Measurements from ENCODE around the gene SIM1. TPM values are rescaled to one million over a fixed set of nuclear protein-coding genes. Genes with fewer than 3 reads are reported as not detected.

SIM1 gene
- total and polyA plus RNA-seq, 2 of the 8 experiments (the other 6 are each of a cell fraction or from before 2014, with no cell fraction given): 0.02 to 0.39 TPM

DNA sequence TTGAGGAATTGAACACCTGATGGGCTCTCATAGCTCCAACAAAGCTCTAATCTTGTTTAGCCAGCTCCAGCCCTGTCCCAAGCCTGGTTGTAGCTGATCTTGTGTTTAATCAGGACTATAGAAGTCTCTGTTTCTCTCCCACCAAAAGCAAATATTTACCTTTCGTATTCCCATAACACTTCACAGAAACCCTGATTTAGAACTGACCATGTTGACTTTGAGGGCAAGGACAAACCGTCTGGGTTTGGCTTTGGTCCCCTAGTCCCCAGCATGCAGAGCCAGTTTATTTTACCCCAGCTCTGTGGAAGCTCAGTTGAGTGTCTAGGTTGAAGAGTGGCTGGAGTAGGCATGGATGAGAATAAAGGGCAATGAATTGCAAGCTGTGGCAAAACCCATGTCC is 18.0 kb upstream of the SIM1 start:
- no peaks in the 10 kb centered on the region for H3K23me2 ChIP-seq (ENCODE audit: low read depth, low read length)
- no peak overlapping the region for H2AK5ac ChIP-seq (ENCODE audit: low read depth, low read length)
- H3K79me1 ChIP-seq (ENCODE audit: low read depth, low read length): no peaks in the 10 kb centered on the region
- DNase-seq (ENCODE audit: low read depth in 1 of 2, low spot score in 2 of 2) (no peak), FAIRE-seq (no peak)
- WGBS, 2 experiments (ENCODE audit: extremely low coverage in 1 of 2, insufficient coverage in 1 of 2, insufficient read length in 1 of 2, insufficient replicate concordance in 2 of 2, low coverage in 1 of 2, low lambda C conversion rate in 2 of 2, missing lambda C conversion rate in 1 of 2): 80% methylated on average over 2 of the region's 2 CpGs; no CpG with 5 or more reads in 1 of the 2 experiments
- H3K9me3 ChIP-seq (ENCODE audit: insufficient read depth in 2 of 2, low read depth in 1 of 2, low read length in 1 of 2): no peaks in the 10 kb centered on the region
- H3K79me2 ChIP-seq (ENCODE audit: control insufficient read depth in 1 of 2, insufficient read depth in 2 of 2, low read length in 2 of 2): no peaks in the 10 kb centered on the region
- no peak overlapping the region for H3K4me2 ChIP-seq (ENCODE audit: insufficient read depth in 1 of 2, low read depth in 2 of 2, low read length in 2 of 2)
- H2BK120ac ChIP-seq (replicated peaks; ENCODE audit: low read depth, low read length): no peak overlapping the region
- no peak overlapping the region for H4K8ac ChIP-seq (ENCODE audit: extremely low read depth, insufficient read depth, low read length)
- H3K27me3 ChIP-seq (replicated peaks in 1 of 4; ENCODE audit: control insufficient read depth in 3 of 4, extremely low read depth in 1 of 4, insufficient read depth in 3 of 4, low read length in 3 of 4): no peaks in the 10 kb centered on the region
- no peak overlapping the region for H3K4ac ChIP-seq (replicated peaks; ENCODE audit: insufficient read length, low read depth, low read length)
- no peak overlapping the region for H3K14ac ChIP-seq (ENCODE audit: insufficient read length)
- no peak overlapping the region for H2AFZ ChIP-seq (ENCODE audit: low read length)
- H3K4me1 ChIP-seq (replicated peaks in 1 of 4; ENCODE audit: control insufficient read depth in 3 of 4, insufficient read depth in 4 of 4, low read length in 3 of 4): no peaks in the 10 kb centered on the region
- no peak overlapping the region for H3K27ac ChIP-seq (ENCODE audit: low read depth, low read length)
- ChIA-PET POLR2A (ENCODE audit: partially characterized antibody) (no interaction called here), CTCF (ENCODE audit: partially characterized antibody) (interaction anchor here (0.7 to 4.5 kb wide), 8 partner anchors 182 to 614 kb away, joined by 3 to 29 read pairs (median 4); no protein-coding TSS in a partner anchor)
- H2BK5ac ChIP-seq (ENCODE audit: low read depth, low read length): no peak overlapping the region
- no peak overlapping the region for H3K56ac ChIP-seq (replicated peaks; ENCODE audit: insufficient read length, low read depth, low read length)
- H3K23ac ChIP-seq (ENCODE audit: insufficient read length): no peak overlapping the region
- H4K5ac ChIP-seq (ENCODE audit: insufficient read length, low read depth, low read length): no peak overlapping the region
- H2BK15ac ChIP-seq (ENCODE audit: low read length): no peak overlapping the region
- H3K9ac ChIP-seq (replicated peaks in 1 of 4; ENCODE audit: extremely low read depth in 1 of 4, low read depth in 3 of 4, low read length in 3 of 4): no peak overlapping the region
- no peak overlapping the region for H2BK20ac ChIP-seq (ENCODE audit: low read length)
- H3K36me3 ChIP-seq (ENCODE audit: control insufficient read depth in 2 of 4, insufficient read depth in 4 of 4, low read length in 3 of 4): no peaks in the 10 kb centered on the region
- H2BK12ac ChIP-seq (ENCODE audit: low read depth, low read length): no peak overlapping the region
- no peaks in the 10 kb centered on the region for H4K20me1 ChIP-seq (replicated peaks in 1 of 2; ENCODE audit: control insufficient read depth in 1 of 2, insufficient read depth in 2 of 2, low read length in 2 of 2)
- no peak overlapping the region for H4K91ac ChIP-seq (replicated peaks; ENCODE audit: insufficient read length, low read length)
- no peak overlapping the region for H3K18ac ChIP-seq (ENCODE audit: extremely low read depth, low read length)
- no peak overlapping the region for H3K4me3 ChIP-seq (ENCODE audit: extremely low read depth in 1 of 4, insufficient read depth in 2 of 4, low read depth in 3 of 4, low read length in 4 of 4)
- TF ChIP-seq JUND (IDR thresholded peaks at IDR 0.05; ENCODE audit: low read length): no peak
- no peak for TF ChIP-seq RFX5 (IDR thresholded peaks at IDR 0.05; ENCODE audit: borderline replicate concordance, low read depth, low read length)
- no peak for TF ChIP-seq CHD2 (IDR thresholded peaks at IDR 0.05; ENCODE audit: low read length)
- no peak for TF ChIP-seq KDM1A (IDR thresholded peaks at IDR 0.05; ENCODE audit: borderline replicate concordance, low read length)
- no peak for TF ChIP-seq RAD21 (IDR thresholded peaks at IDR 0.05 in 1 of 2, conservative IDR thresholded peaks at IDR 0.05 in 1 of 2; ENCODE audit: low read depth in 2 of 2, low read length in 2 of 2)
- no peak for TF ChIP-seq CHD1 (IDR thresholded peaks at IDR 0.05; ENCODE audit: low read depth, low read length)
- TF ChIP-seq, protein P1, sequence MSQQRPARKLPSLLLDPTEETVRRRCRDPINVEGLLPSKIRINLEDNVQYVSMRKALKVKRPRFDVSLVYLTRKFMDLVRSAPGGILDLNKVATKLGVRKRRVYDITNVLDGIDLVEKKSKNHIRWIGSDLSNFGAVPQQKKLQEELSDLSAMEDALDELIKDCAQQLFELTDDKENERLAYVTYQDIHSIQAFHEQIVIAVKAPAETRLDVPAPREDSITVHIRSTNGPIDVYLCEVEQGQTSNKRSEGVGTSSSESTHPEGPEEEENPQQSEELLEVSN (IDR thresholded peaks at IDR 0.05): no peak
- no peak for TF ChIP-seq SIX5 (IDR thresholded peaks at IDR 0.05; ENCODE audit: low read depth, low read length)
- no peak for TF ChIP-seq TEAD4 (IDR thresholded peaks at IDR 0.05; ENCODE audit: low read depth, low read length)
- TF ChIP-seq GTF2F1 (IDR thresholded peaks at IDR 0.05; ENCODE audit: borderline replicate concordance, low read depth, low read length): no peak
- TF ChIP-seq SRF (IDR thresholded peaks at IDR 0.05; ENCODE audit: low read depth, low read length): no peak
- TF ChIP-seq, protein P2, sequence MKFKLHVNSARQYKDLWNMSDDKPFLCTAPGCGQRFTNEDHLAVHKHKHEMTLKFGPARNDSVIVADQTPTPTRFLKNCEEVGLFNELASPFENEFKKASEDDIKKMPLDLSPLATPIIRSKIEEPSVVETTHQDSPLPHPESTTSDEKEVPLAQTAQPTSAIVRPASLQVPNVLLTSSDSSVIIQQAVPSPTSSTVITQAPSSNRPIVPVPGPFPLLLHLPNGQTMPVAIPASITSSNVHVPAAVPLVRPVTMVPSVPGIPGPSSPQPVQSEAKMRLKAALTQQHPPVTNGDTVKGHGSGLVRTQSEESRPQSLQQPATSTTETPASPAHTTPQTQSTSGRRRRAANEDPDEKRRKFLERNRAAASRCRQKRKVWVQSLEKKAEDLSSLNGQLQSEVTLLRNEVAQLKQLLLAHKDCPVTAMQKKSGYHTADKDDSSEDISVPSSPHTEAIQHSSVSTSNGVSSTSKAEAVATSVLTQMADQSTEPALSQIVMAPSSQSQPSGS (IDR thresholded peaks at IDR 0.05; ENCODE audit: low read length): no peak
- no peak for TF ChIP-seq POU5F1 (IDR thresholded peaks at IDR 0.05; ENCODE audit: low read depth, low read length)
